Stimulated activated CD4-positive, alpha-beta T cell treated with anti-CD3 and anti-CD28 coated beads, Interleukin-2, amount 100 ng/mL, for 4 hours (primary cell): ENCODE data around the gene NDUFV2.
A peak's percentile ranks its signal among the peaks of the same experiment; 100 is the strongest.

Experiments
- DNase-seq: peaks from one replicate; pipeline ENCODE4 v3.0.0-alpha.2; 2020; ENCODE audit warnings: low read depth

Gene NDUFV2

DNA sequence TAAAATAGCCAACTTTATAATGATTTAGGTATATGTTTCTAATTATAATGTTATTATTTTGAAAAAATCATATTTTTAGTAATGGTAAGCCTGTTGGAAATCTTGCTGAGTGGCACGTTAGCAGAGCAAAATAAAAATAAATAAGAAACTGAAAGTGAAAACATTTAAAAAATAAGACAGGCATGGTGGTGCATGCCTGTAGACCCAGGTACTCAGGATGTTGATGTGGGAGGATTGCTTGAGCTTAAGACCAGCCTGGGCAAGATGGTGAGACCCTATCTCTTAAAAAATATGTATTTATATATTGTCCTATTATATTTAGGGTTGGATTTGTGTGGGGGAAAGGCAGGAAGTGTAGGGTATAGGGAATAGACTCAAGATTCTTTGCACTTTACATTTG is 18.3 kb downstream of the NDUFV2 start:
- no peak for DNase-seq

DNA sequence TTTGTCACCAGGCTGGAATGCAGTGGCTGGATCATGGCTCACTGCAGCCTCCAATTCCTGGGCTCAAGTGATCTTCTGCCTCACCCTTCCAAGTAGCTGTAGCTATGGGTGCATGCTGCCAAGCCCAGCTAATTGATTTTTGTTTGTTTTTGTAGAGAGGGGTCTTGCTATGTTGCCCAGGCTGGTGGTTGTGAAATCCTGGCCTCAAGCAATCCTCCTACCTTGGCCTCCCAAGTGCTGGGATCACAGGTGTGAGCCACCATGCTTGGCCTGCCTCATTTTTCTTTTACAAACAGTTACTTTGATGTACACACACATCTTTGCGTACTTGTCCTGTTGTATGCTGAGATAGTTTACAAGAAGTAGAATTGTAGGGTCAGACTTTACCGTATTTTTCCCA is 21.0 kb downstream of the NDUFV2 start:
- DNase-seq, result no peak

DNA sequence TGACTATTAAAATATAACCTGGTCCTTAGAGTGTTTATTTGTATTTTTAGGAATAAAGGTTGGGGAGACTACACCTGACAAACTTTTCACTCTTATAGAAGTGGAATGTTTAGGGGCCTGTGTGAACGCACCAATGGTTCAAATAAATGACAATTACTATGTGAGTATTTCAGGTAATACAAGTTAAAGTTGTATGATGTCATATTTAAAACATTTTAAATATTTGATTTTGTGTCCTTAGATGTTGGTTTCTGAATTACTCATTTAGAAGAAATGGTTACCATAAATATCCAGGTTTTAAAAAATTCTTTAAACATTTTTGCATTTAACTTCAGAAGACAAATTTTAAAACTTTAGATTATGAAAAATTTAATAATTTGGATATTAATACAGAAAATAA is 22.3 kb downstream of the NDUFV2 start:
- no peak for DNase-seq

DNA sequence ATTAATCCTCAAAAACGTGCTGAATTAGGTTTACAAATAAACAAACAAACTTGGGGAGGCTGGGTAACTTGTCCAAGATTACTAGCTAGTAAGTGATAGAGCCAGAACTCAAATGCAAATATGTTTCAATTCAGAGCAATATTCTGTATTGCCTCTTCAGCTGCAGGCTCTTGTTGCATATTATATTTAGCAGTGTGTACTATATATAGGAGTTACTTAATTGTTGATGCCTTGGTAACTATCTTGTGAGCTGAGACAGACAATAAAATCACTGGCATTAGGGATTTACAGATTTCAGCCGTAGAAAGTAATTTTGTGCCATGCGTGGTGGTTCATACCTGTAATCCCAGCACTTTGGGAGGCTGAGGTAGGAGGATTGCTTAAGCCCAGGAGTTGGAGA is 23.8 kb downstream of the NDUFV2 start:
- no peak for DNase-seq

DNA sequence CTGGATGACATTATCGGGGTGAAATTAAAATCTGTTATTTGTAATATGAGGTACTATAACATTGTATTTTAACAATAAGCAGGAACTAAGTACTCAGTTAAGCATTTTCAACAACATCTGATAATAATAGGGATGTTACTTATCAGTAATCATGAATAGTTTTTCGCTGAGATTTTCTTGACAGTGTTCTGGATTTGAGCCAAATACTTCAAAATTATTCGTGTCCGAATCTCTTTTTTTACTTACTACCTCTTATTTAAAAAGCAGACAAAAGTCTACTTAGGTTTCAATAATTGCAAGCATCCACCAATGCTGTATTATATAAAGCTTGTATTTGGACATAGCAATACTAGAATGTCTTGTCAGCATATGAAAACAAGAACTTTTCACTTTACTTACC is 27.7 kb downstream of the NDUFV2 start:
- no peak for DNase-seq

DNA sequence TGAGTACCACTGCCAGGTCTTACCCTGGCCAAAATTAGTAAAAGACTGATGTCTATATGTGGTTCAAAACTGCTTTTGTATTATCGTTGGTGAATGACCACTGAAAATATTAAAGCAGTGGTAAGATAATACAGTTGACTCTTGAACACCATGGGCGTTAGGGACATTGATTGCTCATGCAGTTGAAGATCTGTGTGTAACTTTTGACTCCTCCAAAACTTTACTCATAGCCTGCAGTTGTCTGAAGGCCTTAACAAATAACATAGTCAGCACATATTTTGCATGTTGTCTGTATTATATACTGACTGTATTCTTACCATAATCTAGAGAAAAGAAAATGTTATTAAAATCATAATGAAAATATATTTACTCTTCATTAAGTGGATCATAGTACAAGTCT is 28.3 kb downstream of the NDUFV2 start:
- DNase-seq, result no peak

DNA sequence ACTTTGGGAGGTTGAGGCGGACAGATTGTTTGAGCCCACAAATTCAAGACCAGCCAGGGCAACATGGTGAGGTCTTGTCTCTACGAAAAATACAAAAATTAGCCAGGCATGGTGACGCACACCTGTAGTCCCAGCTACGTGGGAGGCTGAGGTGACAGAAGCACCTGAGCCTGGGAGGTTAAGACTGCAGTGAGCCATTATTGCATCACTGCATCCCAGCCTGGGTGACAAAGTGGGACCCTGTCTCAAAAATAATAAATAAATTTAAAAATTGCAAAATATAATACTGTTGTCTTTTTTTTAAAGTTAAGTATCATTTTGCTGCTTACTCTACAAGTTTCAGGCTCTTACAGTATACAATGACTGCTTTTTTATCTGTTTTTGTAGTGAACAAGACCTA is 30.1 kb downstream of the NDUFV2 start:
- DNase-seq, result no peak

DNA sequence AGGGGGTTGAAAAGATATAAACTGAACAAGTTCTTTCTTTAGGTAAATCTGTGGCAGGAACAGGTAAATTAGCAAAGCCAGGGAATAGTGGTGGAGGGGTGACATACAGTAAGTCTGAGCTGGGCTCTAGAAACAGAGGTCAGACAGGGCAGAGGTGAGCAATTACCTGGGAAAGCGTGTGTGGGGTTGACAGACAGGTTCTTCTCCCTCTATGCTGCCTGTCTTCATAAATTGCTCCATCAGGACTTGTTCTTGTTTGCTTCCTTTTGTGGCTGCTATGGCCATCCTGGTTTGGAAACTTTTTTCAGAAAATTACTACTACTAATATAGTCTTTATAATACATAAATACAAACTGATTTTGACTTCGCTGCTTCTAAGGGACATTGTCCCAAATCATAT is 30.7 kb downstream of the NDUFV2 start:
- DNase-seq, result no peak

DNA sequence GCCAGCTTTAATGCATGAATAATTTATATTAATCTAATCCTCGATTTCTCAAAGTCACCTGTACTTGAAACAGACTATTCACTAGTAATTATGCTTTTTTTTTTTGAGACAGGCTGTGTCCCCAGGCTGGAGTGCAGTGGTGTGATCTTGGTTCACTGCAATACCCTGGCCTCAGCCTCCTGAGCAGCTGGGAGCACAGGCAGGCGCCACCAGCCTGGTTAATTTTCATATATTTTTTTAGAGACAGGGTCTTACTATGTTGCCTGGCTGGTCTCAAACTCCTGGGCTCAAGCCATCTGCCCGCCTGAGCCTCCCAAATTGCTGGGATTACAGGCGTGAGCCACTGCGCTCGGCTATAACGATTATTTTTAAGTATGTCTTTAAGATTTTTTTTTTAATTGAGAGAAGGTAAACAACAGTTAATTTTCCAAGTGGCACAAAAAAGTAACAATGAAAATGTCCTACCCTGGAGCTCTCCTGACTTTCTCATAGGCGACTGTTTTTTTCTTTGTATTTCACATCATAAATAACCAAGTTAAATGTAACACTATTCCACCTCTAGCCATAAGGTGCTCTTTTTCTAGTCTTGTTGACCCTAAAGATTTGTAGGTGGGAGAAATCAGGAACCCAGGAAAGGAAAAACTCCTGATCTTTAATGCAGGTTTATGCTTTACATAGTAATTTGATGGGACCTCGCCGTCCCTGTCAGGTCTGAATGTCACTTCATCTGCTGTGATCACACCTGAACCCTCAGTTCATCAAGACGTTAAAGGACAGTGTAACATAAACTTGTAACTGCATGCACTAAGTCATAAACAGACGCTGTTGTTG is 32.8 kb downstream of the NDUFV2 start:
- DNase-seq, result no peak

DNA sequence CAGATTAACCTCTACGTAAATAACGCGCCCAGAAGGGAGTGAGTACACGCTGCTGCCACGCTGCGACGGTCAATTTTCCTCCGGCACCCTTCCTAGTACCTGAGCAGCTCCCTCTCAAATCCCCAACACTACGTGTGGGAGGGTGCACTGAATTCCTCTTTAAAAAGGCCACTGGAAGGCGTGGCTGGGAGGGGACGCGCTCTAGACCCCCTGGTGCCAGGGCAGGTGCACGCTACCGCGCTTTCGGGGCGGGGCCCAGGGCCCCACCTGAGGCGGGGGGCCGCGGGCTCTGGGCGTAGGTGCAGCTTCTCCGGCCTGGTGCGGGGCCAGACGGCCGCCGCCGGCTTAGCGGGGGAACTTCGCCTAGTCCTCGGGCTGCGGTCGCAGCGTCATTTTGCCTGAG is 33.4 kb downstream of the NDUFV2 start:
- no peak for DNase-seq

DNA sequence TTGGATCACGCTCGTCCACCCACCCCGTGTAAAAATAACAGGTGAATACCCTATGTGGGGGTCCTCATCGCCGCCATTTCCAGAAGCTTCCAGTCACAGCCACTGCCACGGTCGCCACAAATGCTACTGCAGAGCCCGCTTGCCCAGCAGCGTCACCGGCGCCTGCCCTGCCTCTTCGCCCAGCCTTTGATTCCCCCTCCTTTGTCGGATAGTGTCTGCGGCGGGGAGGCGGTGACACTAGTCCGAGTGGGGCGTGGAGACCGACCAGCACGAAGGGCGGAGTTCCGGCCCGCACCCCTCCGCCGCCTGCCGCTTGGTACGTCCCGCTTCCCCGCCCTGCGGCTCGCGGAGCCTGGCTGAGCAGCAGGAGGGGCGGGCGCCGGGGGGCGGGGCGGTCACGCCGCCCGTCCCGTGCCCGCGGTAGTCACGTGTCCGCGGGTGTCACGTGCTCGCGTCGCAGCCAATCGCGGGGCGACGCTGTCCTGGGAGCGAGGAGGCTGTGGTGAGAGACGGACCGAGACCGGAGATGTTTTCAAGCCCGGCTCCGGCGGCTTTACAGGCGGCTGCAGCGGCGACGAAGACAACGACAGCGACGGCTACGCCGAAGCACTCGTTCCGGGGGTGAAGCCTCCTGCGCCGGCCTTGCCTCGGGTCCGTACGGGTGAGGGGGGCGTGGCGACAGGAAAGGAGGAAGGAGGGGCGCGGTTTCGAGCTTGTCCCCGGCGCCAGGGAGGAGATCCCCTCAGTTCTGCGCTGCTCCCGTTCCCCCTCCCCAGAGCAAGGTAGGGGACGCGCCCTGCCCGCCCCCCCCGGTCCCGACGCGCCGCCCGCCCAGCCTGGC is 34.0 kb downstream of the NDUFV2 start, which contains the start of gene ANKRD12:
Gene ANKRD12, plus strand, starts transcription at position 467 of the 841 bp plus-strand sequence. CDS start 45,652 bp downstream, outside the sequence.
- DNase-seq, result peak; percentile 94

DNA sequence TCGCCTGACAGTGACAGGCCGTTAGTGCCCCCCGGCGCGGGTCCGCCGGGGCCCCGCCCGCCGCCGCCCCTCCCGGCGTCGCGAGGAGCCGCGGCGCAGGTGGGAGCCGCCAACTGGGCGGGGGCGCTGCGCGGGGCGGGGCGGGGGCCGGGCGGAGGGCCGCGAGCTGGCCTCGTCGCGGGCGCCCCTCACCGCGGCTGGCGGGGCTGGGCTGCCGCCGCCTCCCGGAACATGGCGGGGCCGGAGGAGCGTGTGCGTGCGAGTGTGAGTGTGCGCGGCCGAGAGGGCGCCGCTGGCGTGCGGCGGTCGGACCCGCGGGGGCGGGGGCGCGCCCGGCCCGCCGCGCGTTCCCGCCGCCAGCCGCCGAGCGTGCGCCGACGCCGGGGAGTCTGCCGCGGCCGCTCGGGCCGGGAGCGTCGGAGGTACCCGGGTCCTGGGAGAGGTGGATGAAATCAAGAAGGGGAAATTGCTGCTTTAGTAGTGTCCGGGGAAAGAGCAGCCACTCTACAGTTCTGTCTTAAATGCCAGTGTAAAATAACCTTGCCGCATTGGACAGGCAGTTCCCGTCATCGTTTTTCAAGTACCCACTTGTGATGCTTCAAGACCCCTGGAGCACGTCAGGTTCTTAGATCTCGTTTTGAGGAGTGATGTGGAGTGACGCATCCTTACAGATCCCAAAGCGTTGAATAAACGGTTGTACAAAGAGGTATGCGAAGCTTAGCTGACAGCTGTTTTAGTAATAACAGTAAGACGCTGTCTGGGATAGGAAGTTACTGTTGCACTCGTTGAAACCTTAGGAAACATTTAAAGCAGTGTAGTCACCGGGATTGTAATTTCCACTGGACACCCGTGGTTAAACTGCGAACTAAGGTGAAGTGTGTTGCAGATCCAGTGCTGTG is 34.9 kb downstream of the NDUFV2 start:
- DNase-seq, result peak; percentile 49

DNA sequence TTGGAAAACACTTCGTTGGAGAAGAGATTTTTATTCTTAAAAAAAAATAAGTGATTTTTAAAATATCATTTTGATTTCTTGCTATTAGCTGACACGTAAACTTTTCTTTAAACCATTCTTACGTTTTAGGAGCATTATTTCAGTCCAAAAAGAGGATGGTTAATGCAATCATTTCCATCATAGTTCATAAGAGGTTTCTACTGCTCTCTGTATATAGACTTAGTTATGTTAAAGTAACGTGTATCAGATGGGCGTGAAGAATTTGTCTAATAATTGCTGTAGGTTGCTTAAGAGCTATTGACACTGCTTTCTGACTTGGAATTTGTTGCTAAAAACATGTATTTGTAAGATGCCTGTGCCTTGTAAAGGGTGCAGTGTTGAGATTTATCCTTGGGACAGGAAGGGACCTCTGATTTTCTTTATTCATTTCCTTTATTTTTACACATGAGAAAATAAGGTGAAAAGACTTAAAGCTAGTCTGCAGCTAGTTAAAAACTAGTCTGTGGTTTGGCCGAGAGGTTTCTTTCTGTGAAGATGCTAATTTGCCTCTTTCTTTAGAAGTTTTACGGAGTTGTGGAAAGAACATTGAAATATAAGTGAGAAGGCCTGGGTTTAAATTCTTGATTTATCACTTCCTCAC is 37.0 kb downstream of the NDUFV2 start:
- no peak for DNase-seq

DNA sequence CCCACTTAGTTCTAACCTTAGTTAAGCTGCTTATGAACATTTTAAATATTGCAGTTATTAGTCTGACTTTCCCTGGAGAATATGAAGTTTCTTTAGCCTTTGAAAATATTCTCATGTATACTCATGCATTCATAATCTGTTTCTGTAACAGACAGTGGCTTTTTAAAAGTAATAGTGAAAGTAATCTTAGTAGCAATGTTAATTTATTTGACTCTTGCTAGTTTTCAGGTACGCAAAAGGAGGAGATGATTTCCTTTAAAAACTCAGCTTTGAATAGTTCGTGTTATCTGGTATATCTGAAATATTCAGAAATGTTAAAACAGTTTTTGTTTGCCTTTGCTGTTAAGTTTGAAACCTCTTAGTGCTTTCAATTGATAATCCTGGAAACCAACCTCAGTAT is 37.9 kb downstream of the NDUFV2 start:
- no peak for DNase-seq

DNA sequence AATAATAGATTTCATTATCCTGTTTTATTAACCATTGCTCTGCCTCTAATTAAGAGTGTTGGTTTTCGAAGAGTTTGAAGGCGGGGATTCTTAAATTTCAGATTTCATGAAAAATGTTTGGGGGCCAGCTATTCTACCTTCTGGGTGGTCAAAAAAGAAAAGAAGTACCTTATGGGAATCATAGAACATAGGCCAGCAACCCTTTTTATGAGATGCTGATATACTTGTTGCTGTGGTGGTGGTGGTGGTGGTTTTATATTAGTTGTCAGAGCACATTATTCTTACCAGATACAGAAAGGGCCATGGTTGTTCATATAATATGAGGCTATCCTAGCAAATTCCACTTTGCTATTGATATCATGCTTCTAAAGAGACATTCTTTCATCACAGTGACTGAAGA is 38.5 kb downstream of the NDUFV2 start:
- DNase-seq, result no peak

DNA sequence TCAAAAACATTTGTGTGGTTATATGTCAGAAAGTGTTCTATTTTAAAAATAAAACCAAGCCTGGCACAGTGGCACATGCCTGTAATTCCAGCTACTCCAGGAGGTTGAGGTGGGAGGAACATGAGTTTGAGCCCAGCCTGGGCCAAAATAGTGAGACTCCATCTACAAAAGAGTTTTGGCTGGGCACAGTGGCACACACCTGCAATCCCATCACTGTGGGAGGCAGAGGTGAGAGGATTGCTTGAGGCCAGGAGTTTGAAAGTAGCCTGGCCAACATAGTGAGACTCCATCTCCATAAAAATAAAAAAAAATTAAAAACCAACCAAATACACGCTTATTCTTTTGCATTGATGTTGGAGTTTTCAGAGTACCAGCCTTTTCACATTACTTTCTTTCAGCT is 43.7 kb downstream of the NDUFV2 start:
- no peak for DNase-seq

DNA sequence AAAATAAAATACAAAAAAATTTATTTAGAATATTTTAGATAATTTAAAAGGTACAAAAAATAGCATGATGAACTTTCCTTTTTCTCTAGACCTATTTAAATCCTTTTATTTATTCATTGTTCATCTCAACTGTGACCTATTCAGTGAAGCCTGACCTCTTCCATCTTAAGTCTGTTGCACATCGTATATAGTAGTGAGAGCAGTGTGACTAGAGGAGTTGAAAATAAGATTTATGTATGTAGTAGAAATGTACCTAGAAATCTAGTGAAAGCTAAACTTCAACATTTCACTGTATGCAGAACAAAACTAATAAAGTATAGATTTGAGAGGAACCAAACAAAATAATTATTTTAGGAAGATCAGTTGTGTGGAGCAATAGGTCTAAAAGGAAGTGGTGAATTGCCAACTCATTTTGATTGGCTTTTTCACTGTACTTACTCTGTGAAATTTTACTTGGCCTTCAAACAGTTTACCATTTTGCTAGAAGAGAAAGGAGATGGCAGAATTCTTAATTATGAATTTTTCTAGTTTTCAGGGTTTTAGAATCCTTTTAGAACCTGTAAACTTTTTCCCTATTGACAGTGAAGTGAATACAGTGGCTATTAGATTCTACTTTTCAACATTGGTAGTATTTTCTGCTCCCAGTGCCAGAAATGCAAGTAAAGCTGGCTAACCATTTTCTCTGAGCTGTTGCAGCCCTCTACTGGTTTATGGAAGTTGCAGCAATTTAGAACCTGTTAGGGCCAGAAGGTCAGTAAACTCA is 45.1 kb downstream of the NDUFV2 start:
- DNase-seq, result peak; percentile 24

DNA sequence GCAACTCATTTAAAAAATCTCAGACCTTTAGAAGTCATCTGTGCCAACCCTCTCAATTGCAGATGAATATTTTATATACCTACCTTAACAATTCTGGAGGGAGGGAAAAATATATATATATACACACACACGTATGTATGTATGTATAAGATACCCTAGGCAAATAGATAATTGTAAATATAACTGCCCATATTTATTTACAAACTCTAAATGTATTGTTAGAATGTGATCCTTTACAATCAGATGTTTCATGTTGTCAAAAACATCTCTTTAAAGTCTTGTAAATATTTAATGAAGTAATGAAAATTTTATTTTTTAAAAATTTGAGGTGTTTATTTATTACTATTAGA is 45.7 kb downstream of the NDUFV2 start:
- no peak for DNase-seq

DNA sequence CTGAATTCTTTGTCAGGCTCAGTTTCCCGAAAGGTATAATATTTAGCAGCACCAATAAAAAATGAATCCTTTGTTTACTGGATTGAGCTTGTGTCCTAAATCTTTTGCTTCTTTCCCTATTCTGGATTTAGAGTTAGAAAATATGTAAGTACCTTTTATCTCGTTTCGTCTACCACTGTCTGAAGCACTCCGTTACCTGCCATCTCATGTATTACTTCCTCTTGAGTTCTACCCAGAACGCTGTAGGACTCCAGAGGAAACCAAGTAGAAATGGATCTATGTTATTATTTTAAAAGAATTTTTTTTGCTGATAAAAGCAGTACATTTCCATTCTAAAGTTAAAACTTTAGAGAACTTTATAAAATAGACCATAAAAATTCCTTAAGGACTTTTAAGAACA is 47.6 kb downstream of the NDUFV2 start:
- no peak for DNase-seq

DNA sequence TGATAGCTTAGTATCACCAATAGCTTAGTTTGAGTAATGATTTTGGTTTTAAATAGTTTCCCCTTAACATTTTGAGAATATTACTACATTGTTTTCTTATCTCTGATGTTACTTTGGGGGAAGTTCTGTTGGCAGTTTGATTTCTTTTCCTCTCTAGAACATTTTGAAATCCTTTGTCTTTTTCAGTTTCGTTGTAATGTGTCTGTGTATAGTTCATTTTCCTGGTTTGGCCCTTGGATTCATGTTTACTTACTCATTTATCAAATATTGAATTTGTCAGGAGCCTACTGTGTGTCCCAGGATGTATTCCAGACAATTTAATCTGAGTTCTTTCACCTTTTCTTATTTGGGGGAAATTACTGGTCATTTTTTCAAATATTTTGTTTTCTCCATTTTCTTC is 50.8 kb downstream of the NDUFV2 start:
- DNase-seq, result no peak

DNA sequence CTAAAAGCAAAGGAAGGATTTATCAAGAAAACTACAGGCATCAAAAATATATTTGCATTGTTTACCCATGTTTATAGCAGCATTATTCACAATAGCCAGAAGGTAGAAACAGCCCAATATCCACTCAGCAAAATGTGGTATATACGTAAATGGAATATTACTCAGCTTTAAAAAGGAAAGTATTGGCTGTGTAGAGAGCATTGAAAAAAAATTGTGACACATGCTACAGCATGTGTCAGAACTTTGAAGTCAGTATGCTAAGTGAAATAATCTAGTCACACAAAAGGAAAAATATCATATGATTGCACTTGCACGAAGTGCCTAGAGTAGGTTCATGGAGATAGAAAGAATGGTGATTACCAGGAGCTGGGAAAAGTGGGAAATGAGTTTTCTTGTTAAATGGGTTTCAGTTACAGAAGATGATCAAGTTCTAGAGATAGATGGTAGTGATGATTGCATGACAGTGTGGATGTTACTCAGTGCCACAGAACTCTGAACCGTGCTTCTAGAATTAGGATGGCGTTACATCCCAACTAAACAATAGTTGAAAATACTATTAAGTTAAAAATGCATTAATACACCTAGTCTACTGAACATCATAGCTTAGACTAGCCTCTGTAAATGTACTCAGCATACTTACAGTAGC is 54.2 kb downstream of the NDUFV2 start:
- no peak for DNase-seq
